NCI-H526 (cell line): Measurements from ENCODE around the gene FGF21.
"Not testable (repeated sequence)": the region's sequence is repeated elsewhere in the genome, so short reads cannot be mapped to it uniquely, and the experiment has no call there.

Experiments used
- DNase-seq, 2 experiments: peaks; one replicate each; lab custom pipeline; 2025; lab: John Stamatoyannopoulos, UW

FGF21 gene

DNA sequence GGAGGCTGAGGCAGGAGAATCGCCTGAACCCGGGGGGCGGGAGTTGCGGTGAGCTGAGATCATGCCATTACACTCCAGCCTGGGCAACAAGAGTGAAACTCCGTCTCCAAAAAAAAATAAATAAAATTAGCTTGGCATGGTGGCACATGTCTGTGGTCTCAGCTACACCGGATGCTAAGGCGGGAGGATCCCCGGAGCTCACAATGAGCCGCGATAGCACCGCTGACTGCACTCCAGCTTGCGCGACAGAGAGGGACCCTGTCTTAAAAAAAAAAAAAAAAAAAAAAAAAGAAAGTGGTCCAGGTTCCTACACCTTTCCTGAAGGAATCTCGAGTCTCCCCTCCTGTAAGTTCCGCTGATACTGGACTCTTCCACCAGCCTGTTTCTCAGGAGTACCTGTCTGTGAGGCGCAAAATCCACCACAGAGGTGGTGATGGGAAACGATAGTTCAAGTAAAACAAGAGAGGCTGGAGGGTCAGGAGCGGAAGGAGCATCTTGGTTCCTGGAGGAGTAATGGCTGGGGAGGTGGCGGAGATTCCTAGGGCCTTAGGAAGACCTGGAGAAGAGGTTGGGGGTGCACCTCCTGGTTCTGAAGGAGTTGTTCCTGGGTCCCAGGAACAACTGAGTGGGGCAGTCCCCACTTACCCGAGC, 3.4 kb upstream of the FGF21 start:
- peak in 1 of 2 experiments; percentile 38 for DNase-seq

DNA sequence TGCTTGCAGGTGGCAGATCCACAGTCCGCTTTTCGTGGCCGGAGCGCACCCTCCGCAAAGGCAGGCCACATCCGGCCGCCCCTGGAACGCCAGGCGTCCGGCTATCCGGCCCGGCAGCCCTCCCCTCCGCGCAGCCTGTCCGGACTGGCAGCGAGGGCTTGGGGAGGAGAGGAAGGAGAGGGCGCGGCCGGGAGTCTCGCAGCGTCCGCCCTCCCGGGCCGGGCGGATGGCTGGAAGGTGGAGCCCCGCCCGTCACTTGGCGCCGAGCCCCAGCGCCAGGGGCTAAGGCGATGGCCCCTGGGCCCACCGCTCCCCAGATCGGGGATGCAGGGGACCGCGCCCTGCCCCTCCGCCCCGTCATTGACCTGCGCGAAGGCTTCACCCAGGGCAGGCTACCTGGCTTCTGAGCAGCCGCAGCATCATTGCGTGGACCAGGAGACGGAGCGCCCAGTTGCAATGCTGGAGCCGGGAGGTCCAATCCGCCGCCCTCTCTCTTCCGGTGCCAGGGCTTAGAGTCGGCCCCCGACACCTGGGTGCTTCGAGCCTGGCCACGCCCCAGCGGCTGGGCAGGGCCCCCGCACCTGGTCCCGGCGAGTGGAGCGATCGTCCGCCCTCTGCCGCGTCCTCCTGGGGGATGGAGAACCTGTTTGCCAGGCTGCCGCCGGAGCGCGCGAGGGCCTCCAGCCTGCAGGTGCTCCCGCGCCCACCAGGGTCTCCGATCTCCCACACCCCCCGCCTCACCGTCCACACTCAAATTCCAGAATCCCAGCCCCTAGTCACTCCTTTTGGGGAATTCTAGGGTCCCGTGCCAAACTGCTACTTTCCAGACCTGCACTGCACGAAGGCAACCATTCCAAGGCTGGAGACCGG, 2.6 kb upstream of the FGF21 start, which contains the start of gene FUT1:
Gene FUT1, minus strand, starts transcription at position 146 of the 870 bp plus-strand sequence. CDS start 1,360 bp downstream, outside the sequence.
- peak; percentile 92 to 98 for DNase-seq

DNA sequence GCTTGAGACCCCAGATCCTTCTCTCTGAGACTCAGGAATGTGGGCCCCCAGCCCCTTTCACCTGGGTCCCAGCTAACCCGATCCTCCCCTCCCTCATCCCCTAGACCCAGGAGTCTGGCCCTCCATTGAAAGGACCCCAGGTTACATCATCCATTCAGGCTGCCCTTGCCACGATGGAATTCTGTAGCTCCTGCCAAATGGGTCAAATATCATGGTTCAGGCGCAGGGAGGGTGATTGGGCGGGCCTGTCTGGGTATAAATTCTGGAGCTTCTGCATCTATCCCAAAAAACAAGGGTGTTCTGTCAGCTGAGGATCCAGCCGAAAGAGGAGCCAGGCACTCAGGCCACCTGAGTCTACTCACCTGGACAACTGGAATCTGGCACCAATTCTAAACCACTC, 463 bp downstream of the FGF21 start:
- no peak for DNase-seq

DNA sequence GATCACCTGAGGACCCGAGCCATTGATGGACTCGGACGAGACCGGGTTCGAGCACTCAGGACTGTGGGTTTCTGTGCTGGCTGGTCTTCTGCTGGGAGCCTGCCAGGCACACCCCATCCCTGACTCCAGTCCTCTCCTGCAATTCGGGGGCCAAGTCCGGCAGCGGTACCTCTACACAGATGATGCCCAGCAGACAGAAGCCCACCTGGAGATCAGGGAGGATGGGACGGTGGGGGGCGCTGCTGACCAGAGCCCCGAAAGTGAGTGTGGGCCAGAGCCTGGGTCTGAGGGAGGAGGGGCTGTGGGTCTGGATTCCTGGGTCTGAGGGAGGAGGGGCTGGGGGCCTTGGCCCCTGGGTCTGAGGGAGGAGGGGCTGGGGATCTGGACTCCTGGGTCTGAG, 888 bp downstream of the FGF21 start:
- no peak for DNase-seq

GRCh38 chr19:48756686-48757085, 1.4 kb downstream of the FGF21 start:
- no peak for DNase-seq

DNA sequence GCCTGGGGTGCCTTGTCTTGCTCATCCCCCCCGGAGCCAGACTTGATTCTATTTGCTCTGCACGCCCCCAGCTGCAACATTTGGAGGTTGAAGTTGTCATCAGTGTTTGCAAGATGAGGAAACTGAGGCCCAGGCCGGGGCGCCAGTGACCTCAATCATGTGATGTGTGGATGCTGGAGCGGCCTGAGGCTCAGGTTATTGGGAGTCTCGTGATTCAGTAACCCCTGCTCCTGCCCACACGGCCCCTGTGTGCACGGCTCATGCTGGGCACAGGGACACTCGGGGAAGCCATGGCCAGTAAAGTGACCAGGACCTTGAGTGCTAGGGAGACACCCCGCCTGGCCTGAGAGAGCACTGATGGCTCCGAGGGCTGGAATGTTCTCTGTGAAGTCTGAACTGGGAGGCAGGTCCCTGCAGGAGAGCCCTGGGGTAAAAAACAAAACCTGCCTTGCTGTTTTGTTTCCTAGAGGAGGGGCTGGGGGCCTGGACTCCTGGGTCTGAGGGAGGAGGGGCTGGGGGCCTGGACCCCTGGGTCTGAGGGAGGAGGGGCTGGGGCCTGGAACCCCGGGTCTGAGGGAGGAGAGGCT, 1.9 kb downstream of the FGF21 start:
- no peak for DNase-seq

DNA sequence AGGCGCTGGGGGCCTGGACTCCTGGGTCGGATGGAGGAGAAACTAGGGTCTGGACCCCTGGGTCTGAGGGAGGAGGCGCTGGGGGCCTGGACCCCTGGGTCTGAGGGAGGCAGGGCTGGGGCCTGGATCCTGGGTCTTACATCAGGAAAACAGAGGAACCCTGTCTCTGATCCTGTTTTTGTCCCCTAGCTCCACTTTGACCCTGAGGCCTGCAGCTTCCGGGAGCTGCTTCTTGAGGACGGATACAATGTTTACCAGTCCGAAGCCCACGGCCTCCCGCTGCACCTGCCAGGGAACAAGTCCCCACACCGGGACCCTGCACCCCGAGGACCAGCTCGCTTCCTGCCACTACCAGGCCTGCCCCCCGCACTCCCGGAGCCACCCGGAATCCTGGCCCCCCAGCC, 2.4 kb downstream of the FGF21 start:
- DNase-seq = no peak

DNA sequence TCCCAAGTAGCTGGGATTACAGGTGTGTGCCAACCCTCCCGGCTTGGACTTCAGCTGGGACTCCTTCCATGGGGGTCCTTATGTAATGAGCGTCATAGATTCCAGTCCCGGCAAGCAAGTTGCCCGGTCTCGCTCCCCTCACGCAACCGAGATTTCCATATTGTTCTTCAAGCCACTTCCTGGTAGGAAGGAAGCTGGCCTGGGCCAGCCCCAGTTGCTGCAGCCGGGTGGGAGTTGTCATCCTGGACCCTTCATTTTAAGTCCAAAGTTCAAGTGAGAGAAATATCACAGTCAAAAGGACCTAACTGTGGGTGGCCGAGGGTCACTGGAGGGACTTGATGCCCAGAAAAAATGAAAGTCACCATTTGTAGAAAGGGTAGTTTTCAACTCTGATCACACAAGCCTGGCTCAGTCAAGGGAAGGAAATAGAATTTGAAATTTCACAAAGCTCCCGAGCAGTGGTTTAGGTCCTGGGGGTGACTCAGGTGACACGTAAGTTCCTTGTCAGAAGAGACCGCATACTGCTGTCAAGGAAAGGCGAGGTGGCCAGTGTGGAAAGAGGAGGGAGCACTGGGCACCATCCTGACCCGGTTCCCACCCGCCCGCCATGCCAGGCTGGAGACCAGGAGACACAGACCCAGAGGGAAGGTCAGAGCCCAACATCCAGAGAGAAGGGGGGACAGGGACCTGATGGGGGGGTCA, 5.3 kb downstream of the FGF21 start:
- no peak for DNase-seq

DNA sequence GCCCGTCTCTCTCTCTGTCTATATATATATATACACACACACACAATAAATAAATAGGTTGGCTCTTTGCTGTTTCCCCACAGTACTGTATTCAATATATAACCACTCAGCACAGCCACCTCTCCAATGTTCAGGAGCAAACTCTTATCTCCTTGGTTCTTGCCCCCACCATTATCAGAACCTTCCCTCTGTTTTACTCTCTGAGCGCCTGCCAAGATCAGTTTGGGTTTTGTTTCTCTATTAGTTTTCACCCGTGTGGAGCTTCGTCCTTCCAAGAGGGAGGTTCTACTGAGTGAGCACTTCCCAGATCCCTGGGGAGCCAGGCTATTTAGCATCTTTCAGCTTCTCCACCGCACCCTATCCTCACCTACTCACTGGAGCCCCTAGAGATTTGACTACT, 10.5 kb downstream of the FGF21 start:
- DNase-seq = not testable (repeated sequence)

DNA sequence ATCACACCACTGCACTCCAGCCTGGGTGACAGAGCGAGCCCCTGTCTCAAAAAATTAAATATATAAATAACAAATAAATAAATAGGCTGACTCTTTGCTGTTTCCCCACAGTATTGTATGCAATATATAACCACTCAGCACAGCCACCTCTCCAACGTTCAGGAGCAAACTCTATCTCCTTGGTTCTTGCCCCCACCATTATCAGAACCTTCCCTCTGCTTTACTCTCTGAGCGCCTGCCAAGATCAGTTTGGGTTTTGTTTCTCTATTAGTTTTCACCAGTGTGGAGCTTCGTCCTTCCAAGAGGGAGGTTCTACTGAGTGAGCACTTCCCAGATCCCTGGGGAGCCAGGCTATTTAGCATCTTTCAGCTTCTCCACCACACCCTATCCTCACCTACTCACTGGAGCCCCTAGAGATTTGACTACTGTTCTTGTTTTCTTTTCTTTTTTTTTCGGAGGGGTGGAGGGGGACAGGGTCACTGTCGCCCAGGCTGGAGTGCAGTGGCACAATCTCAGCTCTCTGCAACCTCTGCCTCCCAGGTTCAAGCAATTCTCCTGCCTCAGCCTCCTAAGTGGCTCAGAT, 12.9 kb downstream of the FGF21 start:
- peak in 1 of 2 experiments; percentile 33 for DNase-seq

DNA sequence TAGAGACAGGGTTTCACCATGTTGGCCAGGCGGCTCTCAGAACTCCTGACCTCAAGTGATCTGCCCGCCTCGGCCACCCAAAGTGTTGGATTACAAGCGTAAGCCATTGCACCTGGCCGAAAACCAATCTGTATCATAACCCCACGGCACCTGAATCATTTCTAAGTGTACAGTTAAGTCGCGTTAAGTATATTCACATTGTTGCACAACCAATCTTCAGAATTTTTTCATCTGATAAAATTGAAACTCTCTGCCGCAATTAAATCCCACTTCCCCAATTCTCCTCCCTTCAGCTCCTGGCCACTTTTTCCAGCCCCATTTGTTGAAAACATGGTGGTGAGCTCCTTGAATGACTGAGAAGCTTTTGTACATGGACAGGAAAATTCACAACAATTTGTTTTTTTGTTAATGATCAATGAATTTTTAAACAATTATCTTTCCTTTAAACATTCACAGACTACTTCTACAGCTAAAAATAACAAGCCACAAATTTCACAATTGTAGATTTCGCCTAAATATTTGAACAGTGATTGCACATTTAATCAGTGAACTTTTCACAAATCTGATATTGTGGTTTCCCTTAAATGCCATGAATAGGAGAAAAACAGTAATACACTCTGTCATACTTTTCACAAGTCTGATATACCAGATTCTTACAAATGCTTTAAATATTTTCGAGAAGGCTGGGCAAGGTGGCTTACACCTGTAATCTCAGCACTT, 13.8 kb downstream of the FGF21 start:
- DNase-seq = no peak

- no peak for DNase-seq
Measured at GRCh38 chr19:48770266-48770665, 14.9 kb downstream of the FGF21 start.

DNA sequence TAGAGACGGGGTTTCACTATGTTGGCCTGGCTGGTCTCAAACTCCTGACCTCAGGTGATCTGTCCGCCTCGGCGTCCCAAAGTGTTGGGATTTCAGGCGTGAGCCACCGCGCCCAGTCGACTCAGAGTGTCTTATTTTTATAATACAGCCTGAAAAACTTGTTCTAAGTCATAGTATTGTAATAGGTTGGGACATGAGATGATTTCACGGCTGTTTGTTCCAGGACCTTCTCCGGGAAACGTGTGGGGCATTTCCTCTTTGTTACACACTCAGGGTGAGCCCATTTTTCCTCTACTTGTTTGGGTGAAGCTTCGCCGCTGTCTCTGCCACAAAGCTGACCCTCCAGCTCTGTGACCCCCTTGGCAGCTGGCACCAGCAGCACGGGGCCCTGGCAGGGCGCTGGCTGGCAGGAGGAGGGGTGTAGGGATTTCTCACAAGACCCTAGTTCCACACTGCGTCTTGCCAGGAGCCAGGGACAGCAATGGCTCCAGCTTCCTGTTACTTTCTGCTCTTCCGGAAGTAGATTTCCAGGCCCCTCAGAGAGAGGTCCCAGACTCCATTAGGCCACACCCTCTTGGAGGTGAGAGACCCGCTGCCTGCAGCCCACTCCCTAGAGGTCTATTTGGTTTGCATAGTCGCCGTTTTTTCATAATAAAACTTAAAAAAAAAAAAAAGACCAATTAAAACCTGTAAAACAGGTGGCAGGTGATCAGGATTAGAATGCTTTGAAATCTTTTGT, 15.6 kb downstream of the FGF21 start:
- no peak for DNase-seq

DNA sequence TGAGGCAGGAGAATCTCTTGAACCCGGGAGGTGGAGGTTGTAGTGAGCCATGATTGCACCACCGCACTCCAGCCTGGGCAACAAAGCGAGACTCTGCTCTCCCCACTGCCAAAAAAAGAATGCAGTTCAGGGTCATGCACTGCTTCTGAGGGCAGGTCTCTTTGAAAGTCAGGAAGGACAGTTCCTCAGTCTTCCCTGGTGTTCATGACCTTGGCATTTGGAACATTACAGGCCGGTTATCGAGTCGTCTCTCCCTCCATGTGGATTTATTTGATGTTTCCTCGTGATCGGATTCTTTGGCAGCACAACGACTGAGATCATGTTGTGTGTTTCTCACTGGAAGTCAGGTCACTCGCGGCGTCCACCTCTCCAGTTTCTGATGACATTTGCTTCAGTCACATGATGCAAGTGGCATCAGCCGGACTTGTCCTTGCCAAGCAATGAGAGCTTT, 17.2 kb downstream of the FGF21 start:
- no peak for DNase-seq

DNA sequence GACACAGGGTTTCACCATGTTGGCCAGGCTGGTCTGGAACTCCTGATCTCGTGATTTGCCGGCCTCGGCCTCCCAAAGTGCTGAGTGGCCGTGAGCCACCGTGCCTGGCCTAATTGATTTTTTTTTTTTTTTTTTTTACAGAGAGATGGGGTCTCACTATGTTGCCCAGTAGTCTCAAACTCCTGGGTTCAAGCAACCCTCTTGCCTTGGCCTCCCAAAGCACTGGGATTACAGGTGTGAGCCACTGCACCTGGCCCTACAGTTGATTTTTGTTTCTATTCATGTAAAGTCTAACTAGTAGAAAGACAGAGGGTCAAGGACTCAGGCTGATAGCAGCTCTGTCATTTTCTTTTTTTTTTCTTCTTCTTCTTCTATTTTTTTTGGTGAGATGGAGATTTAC, 21.8 kb downstream of the FGF21 start:
- DNase-seq = no peak

DNA sequence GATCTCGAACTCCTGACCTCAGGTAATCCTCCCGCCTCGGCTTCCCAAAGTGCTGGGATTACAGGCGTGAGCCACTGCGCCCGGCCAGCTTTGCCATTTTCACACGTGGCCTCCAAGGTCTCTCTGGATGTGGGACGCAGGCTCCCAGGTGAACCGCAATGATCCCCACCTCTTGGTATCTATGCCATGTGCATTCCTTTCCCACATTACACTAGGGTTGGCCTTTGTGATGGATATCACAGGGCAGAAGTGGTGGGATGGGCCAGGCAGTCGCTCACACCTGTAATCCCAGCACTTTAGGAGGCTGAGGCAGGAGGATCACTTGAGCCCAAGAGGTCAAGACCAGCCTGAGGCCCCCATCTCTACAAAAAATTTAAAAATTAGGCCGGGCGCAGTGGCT, 22.4 kb downstream of the FGF21 start:
- DNase-seq = no peak

GRCh38 chr19:48779636-48780035, 24.3 kb downstream of the FGF21 start:
- no peak for DNase-seq

- DNase-seq = no peak
Measured at GRCh38 chr19:48780631-48781391, 25.5 kb downstream of the FGF21 start.

DNA sequence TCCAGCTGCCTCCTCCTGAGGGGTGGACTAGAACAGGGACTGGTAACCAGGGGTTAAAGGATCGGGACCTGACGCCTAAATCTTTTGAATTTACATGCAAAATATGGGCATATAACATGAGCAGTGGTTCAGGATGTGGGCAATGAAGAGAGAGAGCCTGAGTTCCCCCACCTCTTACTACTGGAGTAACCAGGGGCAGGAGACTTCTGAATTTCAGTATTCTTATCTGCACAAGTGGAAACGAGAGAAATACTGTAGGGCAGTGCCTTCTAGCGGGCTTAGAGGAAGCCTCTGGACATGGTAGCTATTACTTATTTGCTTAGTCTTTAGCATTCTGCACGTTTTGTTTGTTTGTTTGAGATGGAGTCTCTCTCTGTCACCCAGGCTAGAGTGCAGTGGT, 29.2 kb downstream of the FGF21 start:
- DNase-seq = peak in 1 of 2 experiments; percentile 35

DNA sequence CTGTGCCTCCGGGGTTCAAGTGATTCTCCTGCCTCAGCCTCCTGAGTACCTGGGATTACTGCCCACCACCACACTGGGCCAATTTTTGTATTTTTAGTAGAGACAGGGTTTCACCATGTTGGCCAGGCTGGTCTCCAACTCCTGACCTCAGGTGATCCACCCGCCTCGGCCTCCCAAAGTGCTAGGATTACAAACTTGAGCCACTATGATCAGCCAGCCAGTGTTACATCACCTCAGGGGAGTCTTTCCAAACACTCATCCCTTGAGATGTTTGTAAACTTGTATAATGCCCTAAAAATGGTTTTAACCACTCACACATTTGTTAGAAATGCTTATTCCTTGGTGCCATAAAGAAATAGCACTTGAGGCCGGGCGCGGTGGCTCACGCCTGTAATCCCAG, 31.1 kb downstream of the FGF21 start:
- not testable (repeated sequence) for DNase-seq
